ENCODE results near the gene CACNA1G. TPM values are rescaled to one million over a fixed set of nuclear protein-coding genes. Genes with fewer than 3 reads are reported as not detected.

The CACNA1G gene
- total and polyA plus RNA-seq, 2 donors (not counting 3 experiments of a cell fraction or from before 2014, with no cell fraction given): not detected

- no peak overlapping the region for H3K4me2 ChIP-seq (ENCODE audit: insufficient read depth, low read length)
- intact Hi-C loops (cut with micrococcal nuclease): no loop called here
- no peak overlapping the region for H3K27ac ChIP-seq (ENCODE audit: insufficient read depth, low read depth, low read length)
- H3K9ac ChIP-seq (replicated peaks; ENCODE audit: extremely low read depth, insufficient read depth, low read length): no peak overlapping the region
- no peak overlapping the region for H3K4me3 ChIP-seq (replicated peaks in 1 of 3; ENCODE audit: insufficient read depth in 1 of 3, low read depth in 1 of 3, low read length in 3 of 3)
- H3K4me1 ChIP-seq (ENCODE audit: control insufficient read depth, extremely low read depth, insufficient read depth, low read length): no peaks in the 10 kb centered on the region
- CTCF ChIA-PET: interaction anchor here (1.1 to 3.1 kb wide), 3 partner anchors 23 to 40 kb away, joined by 3 to 11 read pairs (median 5); no protein-coding TSS in a partner anchor
- TF ChIP-seq FOS (IDR thresholded peaks at IDR 0.05; ENCODE audit: borderline replicate concordance, insufficient read depth, low read length): no peak
- TF ChIP-seq JUN (IDR thresholded peaks at IDR 0.05; ENCODE audit: borderline replicate concordance, insufficient read depth, insufficient read length, low read depth): no peak
- no peak for TF ChIP-seq MAX (IDR thresholded peaks at IDR 0.05; ENCODE audit: insufficient read depth, insufficient read length)
- TF ChIP-seq CTCF (IDR thresholded peaks at IDR 0.05; ENCODE audit: extremely low read depth in 1 of 2, insufficient read depth in 1 of 2, low read depth in 1 of 2, low read length in 2 of 2): no peak
- TF ChIP-seq POLR2A (IDR thresholded peaks at IDR 0.05; ENCODE audit: low read depth, low read length): no peak
- TF ChIP-seq EZH2 (IDR thresholded peaks at IDR 0.05; ENCODE audit: borderline replicate concordance, low read depth, low read length, severe bottlenecking): no peak
- TF ChIP-seq GATA2 (IDR thresholded peaks at IDR 0.05; ENCODE audit: insufficient read depth, insufficient read length, low read depth, low read length): no peak
- no peak for TF ChIP-seq POLR2AphosphoS5 (IDR thresholded peaks at IDR 0.05; ENCODE audit: insufficient read depth, low read depth, low read length)
- TF ChIP-seq MYC (IDR thresholded peaks at IDR 0.05; ENCODE audit: low read depth, low read length): no peak
- no peaks in the 10 kb centered on the region for H3K36me3 ChIP-seq (ENCODE audit: control insufficient read depth in 2 of 2, extremely low read depth in 1 of 2, insufficient read depth in 2 of 2, low read length in 2 of 2)
- no peak overlapping the region for H2AFZ ChIP-seq (ENCODE audit: low read depth, low read length)
- FAIRE-seq (no peak), DNase-seq (ENCODE audit: low read depth, low spot score) (no peak)
- no TSS peak for BruUV-seq (replicated peaks)
- no peaks in the 10 kb centered on the region for H4K20me1 ChIP-seq (replicated peaks; ENCODE audit: control insufficient read depth, extremely low read depth, insufficient read depth, low read length)
- dilution Hi-C loops (cut with MboI; ENCODE audit: extremely low pct_ligation_motif_present, low sequenced_read_pairs): no loop called here
- POLR2A ChIA-PET: no interaction called here
- no peaks in the 10 kb centered on the region for H3K9me1 ChIP-seq (replicated peaks; ENCODE audit: control insufficient read depth, extremely low read depth, insufficient read depth, low read length)
- H3K79me2 ChIP-seq (ENCODE audit: control insufficient read depth, insufficient read depth, low read length): no peaks in the 10 kb centered on the region
- H3K9me3 ChIP-seq (replicated peaks; ENCODE audit: control insufficient read depth, insufficient read depth, low read length): no peaks in the 10 kb centered on the region
- peaks cover 0 to 2% of the 10 kb centered on the region in 2 experiments for H3K27me3 ChIP-seq (ENCODE audit: control insufficient read depth in 2 of 2, insufficient read depth in 2 of 2, low read length in 2 of 2)
Observed at GRCh38 chr17:50590946-50591737, 30.6 kb downstream of the CACNA1G start.

Data from endothelial cell of umbilical vein (primary cell).